Measurements from ENCODE around the gene GDI1.

The GDI1 gene

DNA sequence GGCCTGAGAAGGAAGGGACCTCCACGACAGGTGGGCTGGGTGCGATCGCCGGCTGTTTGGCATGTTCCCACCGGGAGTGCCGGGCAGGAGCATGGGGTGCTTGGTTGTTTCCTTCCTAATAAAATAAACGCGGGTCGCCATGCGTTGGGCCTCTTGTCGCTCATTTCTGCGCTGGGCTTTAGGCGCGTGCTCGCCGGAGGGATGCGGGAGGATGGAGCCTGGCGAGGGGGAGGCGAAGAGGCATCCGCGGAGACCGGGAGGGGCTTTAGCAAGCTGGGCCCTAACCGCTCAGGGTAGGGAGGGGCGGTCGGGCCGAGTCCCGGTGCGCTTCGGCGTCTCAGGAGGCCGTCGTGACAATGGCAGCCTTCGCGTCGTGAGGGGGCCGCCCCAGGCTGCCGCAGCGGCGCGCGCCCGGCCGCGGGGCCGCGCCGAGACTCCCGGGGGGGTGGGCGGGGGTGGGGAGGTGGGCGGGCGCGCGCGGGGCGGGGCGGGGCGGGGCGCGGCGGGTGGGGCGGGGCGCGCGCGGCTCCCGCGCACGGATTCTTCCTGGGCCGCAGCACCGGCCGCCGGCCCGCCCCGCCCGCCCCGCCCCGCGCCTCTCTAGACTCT lies 476 bp upstream of the GDI1 start:
- in situ Hi-C loops (cut with MboI; ENCODE audit: low sequenced_read_pairs): no loop called here

DNA sequence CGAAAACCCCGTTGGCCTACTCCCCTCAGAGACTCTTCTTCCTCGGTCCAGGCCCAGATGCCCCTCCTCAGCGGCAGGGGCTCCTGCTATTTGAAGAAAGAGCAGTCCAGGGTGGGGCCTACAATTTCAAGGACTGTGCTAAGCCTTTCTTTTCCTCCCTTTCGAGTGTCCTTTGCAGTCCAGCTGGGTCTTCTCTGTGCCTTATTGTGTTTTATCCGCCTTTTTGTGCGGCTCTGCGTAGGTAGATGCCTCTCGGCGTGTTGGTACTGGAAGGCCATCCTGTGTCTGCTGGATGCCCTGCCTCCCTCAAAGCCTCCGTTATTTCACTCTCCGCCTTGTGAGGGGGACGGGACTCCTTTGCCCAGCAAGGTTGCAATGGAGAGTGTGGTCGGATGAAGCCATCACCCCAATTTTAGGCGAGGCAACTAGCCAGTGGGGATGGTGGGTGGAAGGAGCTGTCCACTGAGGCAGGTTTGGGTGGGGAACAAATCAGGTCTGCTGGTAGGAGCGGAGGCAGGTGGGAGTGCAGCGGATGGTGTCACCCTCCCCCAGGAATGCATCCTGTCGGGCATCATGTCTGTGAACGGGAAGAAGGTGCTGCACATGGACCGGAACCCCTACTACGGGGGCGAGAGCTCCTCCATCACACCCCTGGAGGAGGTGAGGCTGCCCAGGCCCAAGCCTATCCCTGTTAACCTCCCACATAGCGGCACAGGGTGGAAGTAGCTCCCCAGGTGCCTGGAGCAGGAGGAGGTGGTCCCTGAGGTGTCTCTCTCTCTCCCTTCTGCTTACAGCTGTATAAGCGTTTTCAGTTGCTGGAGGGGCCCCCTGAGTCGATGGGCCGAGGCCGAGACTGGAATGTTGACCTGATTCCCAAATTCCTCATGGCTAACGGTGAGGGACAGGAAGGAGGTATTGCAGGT lies 1.3 kb downstream of the GDI1 start:
- in situ Hi-C loops (cut with MboI; ENCODE audit: low sequenced_read_pairs): no loop called here

DNA sequence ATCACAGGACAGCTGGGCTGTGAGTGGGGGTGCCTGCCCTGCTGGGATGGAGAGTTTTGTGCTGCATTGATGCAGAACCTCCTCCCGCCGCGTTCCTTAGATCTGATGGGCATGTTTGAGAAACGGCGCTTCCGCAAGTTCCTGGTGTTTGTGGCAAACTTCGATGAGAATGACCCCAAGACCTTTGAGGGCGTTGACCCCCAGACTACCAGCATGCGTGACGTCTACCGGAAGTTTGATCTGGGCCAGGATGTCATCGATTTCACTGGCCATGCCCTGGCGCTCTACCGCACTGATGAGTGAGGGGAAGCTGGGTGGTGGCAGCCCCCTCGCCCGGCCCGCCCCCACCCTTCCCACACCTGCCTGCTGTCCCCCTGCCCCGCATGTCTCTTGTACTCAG lies 2.9 kb downstream of the GDI1 start:
- in situ Hi-C loops (cut with MboI; ENCODE audit: low sequenced_read_pairs): no loop called here

DNA sequence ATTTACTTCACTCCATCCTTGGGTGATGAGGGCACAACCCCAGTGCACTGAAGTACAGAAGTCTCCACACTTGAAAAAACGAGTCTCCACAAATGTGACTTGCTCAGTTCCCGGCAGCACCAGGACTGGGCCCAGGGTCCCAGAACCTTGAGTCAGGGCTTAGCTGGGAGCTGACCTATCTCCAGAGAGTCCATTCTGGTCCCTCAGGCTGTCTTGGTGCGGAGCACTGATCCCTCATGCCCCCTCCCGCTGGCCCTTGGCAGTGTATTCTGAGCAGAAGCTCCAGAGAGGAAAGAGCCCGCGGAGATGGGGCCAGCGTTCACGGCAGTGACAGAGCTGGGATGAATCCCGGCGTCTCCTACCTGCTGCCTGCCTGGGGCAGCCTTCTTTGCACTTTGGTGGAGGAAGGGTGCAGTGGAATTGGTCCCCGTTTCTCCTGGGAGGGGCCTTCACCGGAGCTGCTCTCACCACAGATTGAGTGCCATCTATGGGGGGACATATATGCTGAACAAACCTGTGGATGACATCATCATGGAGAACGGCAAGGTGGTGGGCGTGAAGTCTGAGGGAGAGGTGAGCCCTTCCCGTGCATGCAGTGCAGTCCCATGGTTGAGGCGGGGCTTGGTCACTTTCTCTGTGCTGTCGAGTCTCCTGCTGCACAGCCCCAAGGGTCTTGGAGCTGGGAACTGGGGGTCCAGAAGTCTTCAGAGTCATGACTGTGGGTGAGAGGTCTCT lies 3.8 kb downstream of the GDI1 start:
- in situ Hi-C loops (cut with MboI; ENCODE audit: low sequenced_read_pairs): no loop called here

DNA sequence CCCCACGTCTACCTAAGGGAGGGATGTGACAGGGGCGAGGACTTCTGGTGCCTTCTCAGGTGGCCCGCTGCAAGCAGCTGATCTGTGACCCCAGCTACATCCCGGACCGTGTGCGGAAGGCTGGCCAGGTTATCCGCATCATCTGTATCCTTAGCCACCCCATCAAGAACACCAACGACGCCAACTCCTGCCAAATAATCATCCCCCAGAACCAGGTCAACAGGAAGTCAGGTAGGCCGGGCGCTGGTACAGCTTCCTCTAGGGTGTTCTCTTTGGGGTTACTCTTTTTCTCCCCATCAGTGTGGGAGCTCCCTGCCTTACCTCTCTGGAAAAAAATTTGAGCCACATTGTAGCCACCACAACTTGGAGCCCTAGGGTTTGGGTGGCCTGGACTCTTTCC lies 4.6 kb downstream of the GDI1 start:
- in situ Hi-C loops (cut with MboI; ENCODE audit: low sequenced_read_pairs): no loop called here

DNA sequence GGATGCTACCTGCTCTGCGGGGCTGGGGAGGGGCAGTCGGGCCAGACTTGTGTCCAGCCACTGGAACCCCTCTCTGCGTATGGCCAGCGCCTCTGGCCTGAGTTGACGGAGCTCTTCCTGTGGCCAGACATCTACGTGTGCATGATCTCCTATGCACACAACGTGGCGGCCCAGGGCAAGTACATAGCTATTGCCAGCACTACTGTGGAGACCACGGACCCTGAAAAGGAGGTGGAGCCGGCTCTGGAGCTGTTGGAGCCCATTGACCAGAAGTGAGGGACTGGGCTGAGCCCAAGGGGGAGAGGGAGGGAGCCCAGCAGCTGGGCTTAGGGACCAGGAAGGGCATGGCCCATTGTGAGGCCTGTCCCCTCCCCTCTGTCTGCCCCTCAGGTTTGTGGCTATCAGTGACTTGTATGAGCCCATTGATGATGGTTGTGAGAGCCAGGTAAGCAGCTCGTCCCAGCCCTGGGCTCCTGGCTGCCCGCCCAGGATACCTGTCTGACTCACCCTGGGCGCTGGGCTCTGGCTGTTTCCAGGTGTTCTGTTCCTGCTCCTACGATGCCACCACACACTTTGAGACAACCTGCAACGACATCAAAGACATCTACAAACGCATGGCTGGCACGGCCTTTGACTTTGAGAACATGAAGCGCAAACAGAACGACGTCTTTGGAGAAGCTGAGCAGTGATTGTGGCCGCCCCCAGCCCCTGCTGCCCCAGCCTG lies 5.2 kb downstream of the GDI1 start:
- in situ Hi-C loops (cut with MboI; ENCODE audit: low sequenced_read_pairs): no loop called here

DNA sequence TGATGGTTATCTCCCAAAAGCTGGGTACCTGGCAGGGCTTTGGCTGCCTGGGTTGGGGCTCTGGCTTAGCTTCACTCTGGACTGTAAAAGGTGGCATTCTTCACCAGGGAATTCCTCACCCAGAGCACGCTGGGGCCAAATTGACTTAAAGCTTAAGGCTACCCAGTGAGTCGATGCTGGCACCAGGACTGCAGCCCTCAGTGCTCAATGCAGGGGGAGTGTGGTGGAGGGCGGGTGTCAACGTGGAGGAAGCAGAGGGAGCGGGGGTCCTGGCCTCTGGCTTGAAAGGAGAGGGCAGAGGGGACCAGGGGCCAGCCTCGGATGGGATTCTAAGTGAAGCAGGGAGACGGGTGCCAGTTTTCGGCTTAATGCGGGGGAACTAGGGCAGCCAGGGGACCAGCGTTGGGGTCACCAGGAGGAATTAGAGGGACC lies 6.5 kb downstream of the GDI1 start:
- in situ Hi-C loops (cut with MboI; ENCODE audit: low sequenced_read_pairs): no loop called here

DNA sequence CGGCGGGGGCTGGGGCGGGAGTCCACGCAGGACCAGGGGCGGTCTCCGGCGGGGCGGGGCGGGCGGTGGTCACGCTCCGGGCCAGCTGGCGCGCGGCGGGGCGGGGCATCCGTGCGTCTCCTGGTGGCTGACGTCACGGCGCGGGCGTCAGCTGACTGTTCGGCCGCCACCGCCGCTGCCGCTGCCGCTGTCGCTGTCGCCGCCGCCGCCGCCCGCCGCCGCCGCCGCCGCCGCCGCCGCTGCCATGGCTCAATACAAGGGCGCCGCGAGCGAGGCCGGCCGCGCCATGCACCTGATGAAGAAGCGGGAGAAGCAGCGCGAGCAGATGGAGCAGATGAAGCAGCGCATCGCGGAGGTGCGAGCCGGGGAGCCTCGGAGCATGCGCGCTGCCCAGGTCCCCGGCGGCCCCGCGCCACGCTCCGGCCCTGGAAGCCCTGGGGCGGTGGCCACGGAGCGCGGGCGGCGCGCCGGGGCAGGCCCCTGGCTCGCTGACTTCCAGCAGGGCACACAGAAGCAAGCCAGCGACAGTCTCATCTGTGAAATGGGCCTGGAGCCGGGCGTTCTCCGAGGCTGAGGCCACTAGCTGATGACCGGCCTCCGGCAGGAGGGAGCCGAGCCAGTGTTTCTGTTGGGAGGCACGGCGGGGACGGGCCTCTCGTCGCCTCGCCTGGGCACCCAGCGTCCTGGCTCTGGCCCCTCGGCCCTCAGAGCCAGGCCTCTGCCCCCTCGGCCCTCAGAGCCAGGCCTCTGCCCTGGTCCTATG lies 7.2 kb downstream of the GDI1 start, which contains the start of gene FAM50A:
Gene FAM50A (plus strand): TSS at position 150 of the 763 bp plus-strand sequence. CDS start 95 bp downstream, at position 245.
- in situ Hi-C loops (cut with MboI; ENCODE audit: low sequenced_read_pairs): no loop called here

DNA sequence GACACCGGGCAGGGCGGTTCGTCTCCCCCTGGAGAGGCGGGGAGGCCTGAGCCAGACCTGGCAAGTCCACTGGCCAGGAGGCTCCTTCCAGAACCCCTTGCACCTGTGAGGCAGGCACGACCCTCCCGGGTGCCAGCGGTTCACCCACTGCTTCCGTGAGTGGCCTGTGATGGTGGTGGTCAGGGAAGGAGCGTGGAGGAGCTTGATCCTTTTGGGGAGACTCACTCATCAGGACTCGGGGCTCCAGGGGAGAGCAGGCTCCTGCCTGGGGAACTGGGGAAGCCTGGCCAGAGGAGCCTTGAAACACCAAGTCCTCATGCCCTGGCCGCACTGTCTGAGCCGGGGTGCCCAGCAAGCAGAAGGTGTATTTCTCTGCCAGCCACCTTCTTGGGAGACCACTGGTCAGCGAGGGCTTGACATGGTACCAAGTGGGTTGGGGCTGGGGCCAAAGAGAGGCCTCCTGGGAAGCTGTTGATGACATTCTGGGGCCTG lies 7.8 kb downstream of the GDI1 start:
- in situ Hi-C loops (cut with MboI; ENCODE audit: low sequenced_read_pairs): no loop called here

DNA sequence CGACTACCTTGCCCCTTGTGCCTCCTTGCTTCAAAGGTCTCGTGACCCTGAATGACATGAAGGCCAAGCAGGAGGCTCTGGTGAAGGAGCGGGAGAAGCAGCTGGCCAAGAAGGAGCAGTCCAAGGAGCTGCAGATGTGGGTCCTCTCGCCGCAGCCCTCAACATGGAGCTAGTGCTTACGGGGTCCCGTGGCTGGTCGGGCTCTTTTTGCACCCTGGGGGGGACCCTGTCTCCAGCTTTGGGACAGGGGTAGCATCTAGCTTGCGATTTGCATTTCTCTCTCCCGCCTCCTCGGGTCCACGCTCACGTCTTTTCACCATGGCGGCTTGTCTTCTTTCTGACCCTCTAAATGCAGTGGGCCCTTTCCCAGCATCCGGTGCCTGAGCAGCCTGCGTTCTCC lies 8.8 kb downstream of the GDI1 start:
- in situ Hi-C loops (cut with MboI; ENCODE audit: low sequenced_read_pairs): no loop called here

DNA sequence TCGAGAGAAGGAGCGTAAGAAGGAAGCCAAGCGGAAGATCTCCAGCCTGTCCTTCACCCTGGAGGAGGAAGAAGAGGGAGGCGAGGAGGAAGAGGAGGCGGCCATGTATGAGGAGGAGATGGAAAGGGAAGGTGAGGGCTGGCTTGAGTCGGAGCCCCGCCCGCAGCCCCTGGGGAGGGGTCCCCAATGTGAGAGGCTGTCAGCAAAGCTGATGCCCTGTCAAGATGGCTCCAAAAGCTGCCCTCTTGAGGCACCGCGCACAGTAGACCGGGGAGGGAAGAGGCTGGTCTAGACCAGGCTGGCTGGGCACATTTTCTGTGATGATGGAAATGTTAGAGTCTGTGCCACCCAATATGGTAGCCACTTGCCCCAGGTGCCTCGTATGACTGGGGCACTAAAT lies 9.5 kb downstream of the GDI1 start:
- in situ Hi-C loops (cut with MboI; ENCODE audit: low sequenced_read_pairs): no loop called here

DNA sequence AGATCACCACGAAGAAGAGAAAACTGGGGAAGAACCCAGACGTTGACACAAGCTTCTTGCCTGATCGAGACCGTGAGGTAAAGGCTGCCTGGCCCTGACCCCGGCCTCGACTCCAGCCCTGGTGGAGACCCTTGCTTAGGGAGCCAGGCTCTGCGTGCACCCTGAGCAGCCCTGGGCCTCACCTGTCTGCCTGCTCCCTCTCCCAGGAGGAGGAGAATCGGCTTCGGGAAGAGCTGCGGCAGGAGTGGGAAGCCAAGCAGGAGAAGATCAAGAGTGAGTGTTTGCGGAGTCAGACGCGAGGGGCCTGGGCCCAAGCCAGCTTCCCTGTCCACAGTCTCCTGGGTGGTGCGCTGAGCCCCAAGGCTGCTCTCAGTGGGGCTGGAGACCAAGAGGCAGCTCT lies 11.5 kb downstream of the GDI1 start:
- in situ Hi-C loops (cut with MboI; ENCODE audit: low sequenced_read_pairs): no loop called here

DNA sequence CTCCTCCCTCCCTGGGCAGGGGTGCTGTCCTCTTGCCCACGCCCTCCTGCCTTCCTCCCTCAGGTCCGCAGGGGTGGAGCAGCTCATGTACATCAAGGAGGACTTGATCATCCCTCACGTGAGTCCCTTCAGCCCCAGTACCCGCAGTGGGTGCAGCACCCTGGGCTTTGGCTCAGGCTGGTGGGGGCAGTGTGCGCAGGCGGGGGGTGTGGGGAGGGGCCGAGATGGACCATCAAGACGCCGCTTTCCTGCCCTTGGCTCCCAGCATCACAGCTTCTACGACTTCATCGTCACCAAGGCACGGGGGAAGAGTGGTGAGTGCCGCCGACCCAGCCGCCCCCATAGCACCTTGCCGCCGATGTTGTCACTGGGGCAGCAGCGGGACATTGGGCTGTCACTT lies 12.7 kb downstream of the GDI1 start:
- in situ Hi-C loops (cut with MboI; ENCODE audit: low sequenced_read_pairs): no loop called here

DNA sequence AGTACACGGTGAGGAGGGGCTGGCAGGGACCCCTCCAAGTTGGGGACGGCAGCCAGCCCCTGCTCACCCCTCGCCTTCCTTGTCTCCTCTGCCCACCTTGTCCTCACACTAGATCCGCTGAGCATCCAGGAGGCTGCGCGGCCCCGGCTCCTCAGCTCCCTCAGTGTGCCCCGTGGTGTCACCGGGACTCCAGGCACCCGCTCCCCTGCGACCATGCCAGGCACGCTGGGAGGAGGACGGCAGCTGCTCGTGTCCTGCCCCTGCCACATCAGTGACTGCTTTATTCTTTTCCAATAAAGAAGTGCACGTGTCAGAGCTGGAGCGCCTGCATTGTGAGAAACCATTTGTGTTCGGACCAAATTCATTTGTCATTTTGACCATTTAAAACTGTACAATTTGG lies 13.4 kb downstream of the GDI1 start:
- in situ Hi-C loops (cut with MboI; ENCODE audit: low sequenced_read_pairs): no loop called here

DNA sequence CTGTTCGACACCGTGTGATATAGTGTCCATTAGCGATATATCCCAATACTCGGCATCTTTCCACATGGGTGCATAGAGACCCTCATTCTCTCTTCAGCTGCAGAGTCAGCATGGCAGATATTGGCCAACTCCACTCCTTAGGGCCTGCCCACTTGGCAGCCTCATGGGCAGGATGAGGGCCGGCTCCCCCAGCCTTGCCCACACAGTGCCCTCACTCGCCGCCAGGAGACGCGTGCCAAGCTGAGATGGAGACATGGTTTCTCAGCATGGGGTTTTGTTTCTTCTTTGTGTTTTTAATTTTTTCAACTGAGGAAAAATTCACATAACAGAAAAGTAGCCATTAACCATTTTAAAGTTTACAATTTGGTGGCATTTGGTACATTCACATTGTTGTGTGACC lies 15.9 kb downstream of the GDI1 start:
- in situ Hi-C loops (cut with MboI; ENCODE audit: low sequenced_read_pairs): no loop called here

DNA sequence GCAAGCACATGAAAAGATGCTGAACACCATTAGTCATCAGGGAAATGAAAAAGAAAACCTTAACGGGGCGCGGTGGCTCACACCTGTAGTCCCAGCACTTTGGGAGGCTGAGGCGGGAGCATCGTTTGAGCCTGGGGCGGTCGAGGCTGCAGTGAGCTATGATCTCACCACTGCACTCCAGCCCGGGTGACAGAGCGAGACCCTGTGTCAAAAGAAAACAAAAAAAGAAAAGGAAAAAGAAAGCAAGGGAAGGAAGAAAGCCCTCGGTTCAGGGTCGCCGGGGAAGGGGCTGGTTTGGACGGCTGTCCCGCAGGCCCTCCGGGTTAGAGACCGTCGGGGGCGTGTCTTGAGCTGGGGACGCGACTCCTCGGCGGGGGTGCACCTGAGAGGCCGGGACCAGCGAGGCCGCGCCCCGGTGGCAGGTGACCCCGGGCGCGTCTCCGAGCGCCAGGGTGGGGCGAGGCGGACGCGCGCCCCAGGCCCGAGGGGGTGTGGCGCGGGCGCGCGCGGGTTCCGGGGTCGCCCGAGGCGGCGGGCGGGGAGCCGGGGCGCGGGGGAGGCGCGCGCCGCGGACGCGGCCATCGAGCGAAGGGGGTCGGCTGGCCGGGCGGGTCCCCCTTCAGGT lies 20.6 kb downstream of the GDI1 start:
- in situ Hi-C loops (cut with MboI; ENCODE audit: low sequenced_read_pairs): no loop called here

DNA sequence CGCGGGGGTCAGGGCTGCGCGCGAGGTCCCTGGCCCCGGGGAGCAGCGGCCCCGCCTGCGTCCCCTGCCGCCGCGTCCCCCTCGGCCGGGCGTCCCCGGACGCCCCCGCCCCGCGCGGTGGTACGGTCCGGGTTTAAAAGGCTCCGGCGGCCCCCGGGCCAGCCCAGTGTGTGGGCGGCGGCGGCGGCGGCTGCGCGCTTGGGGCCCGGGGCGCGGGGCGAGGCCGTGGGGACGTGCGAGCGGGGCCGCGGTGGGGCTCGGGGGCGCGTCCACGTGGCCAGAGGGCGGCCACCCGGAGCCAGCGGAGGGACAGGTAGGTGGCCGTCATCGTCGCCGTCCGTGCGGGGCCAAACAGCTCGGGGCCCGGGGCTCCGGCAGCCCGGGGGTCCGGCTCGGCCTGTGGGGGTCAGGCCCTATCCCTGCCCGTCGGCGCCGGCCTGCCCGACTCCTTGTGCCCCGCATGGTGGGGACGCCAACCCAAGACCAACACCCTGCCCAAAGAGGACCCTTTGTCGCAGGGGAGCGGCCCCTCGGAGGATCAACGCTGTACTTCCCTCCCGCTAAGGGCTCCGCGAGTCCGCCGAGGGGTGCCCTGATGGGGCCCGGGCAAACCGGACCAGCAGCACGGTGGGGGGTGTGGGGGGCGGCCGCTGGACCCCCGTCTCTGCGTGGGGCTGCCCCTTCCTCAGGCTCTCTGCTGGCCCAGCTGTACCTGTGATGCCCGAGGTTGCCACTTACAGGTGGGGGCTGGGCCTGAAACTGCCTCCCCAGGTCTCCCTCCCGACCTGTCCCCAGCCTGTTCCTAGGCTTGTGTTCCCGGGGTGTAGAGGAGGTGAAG lies 21.4 kb downstream of the GDI1 start, which contains the start of gene PLXNA3:
Gene PLXNA3 (plus strand): TSS at position 166 of the 838 bp plus-strand sequence. CDS start 1,903 bp downstream, outside the sequence.
- in situ Hi-C loops (cut with MboI; ENCODE audit: low sequenced_read_pairs): no loop called here

DNA sequence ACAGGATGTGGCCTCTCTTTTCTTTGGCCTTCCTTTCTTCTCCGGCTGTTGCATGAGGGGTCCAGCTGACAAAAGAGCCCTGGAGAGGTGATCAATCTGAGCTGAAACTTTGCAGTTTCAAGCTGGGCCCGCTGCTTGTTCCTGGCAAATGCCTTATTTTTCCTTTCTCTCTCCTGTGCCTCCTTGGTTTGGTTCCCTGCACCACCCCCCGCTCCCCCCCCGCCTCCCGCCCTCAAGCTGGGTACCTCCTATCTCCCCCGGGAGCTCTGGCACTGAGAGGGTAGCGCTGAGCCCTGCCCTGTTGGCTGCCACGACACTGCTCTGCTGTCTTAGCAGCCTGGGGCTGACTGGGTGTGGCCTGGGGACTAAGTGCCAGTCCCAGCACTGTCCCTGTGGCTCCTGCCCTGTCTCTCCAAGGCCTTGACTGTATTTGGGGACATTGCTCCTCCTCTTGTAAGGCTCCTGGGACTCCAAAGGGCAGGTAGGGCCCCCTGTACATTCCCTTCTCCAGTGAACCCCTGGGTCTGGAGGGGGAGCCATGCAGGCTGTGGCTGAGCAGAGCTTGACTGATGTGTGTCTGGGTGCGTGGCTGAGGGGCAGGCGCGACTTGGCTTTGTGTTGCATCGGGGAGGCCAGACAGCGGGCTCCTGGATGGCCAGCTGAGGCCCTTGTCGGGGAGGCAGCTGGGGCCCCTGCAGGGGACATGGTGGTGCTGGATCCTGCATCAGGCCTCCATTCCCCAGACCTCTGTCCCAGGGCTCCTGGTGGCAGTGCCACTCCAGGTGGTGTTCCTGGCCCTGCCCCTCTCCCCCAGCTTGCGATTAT lies 22.2 kb downstream of the GDI1 start:
- in situ Hi-C loops (cut with MboI; ENCODE audit: low sequenced_read_pairs): no loop called here
